Measurements from ENCODE around the gene RPS15A. TPM values are rescaled to one million over a fixed set of nuclear protein-coding genes. Genes with fewer than 3 reads are reported as not detected.

RPS15A gene
- total RNA-seq, 2 donors from 2014 or later = 1,367 to 1,664 TPM

DNA sequence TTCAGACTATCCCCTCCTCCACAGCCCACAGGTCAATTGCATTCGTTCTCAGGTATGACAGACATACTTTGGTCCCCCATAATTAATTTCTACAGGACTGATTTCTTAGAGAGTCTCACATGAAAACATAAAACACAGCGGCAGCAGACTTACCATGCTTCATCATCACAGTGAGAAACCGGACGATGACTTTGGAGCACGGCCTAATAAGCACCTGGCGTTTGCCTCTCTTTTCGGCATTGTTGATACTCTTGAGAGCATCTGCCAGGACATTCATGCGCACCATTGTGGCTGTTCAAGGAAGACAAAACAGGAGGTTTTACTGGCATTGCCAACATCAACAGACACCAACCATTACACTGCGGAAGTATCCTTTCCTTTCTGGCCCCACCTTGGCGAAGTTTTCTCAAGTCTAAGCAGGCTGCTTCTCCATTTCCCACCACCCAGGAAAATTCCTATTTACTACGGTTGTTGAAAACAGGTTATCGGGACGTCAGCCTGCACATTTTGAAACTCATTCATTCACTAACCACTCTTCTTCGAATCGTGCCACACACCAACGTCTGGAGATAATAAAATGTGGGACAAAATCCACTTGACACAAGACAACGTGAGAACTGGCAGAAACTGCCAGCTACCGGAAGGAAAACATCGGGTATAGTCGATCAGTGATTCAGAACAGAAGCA, 1.2 kb downstream of the RPS15A start:
- peaks cover 40% of the 10 kb centered on the region for H3K4me1 Mint-ChIP-seq

DNA sequence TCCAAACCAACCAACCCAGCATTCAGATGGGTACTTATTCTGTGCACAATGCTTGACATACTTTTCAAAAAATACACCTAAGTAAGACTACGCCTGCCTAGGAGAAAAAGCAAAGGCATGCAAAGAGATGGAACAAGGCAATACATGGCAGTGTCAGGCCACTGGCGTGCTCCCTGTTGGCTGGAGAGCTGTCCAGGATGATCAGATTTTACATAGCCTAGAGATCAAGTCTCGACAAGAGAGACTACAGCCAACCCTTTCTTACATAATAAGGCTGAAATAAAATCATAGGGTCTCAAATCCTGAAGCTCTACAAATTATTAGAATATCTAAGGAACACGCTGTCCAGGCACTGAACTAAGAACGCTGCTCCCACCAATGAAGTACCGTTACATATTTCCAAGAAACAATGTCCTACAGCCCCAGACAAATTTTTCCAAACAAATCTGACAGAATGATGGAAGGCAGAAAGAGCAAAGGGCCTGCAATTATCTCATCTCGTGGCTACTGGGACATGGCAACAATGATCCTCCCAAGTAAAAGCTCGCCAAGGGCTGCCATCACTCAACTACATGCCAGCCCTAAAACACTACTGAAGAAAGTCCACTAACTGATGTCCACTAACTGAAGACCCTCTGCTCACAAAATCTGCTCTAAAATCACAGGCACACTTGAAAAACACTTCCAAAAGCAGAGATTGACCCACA, 5.1 kb downstream of the RPS15A start:
- H3K4me3 ChIP-seq (ENCODE audit: low read length) = peak overlapping the region; percentile 95

More for the DNA sequence above, 1.2 kb downstream of the RPS15A start:
- Histone ChIP-seq H3K9ac (ENCODE audit: extremely low read depth, low read length, poor library complexity, severe bottlenecking) (peak overlapping the region; percentile 98), H3K27me3 (ENCODE audit: control insufficient read depth, insufficient read depth, low read length, poor library complexity, severe bottlenecking) (no peaks in the 10 kb centered on the region), H3K9me3 (ENCODE audit: control insufficient read depth, low read length) (no peaks in the 10 kb centered on the region), H3K36me3 (ENCODE audit: control insufficient read depth, insufficient read depth, low read length) (peaks cover 83% of the 10 kb centered on the region), H3K27ac (ENCODE audit: low read depth, low read length) (no peak overlapping the region), H3K4me1 (ENCODE audit: control insufficient read depth, insufficient read depth, low read length) (peaks cover 5% of the 10 kb centered on the region), H3K4me3 (ENCODE audit: low read length) (peak overlapping the region; percentile 95)
- H3K9me3 Mint-ChIP-seq = peaks cover 3% of the 10 kb centered on the region
- H3K27ac Mint-ChIP-seq = peak overlapping the region; percentile 96
- TF ChIP-seq, protein P1, sequence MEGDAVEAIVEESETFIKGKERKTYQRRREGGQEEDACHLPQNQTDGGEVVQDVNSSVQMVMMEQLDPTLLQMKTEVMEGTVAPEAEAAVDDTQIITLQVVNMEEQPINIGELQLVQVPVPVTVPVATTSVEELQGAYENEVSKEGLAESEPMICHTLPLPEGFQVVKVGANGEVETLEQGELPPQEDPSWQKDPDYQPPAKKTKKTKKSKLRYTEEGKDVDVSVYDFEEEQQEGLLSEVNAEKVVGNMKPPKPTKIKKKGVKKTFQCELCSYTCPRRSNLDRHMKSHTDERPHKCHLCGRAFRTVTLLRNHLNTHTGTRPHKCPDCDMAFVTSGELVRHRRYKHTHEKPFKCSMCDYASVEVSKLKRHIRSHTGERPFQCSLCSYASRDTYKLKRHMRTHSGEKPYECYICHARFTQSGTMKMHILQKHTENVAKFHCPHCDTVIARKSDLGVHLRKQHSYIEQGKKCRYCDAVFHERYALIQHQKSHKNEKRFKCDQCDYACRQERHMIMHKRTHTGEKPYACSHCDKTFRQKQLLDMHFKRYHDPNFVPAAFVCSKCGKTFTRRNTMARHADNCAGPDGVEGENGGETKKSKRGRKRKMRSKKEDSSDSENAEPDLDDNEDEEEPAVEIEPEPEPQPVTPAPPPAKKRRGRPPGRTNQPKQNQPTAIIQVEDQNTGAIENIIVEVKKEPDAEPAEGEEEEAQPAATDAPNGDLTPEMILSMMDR (conservative IDR thresholded peaks at IDR 0.05) = no peak
- H3K27me3 Mint-ChIP-seq (ENCODE audit: insufficient read depth) = no peaks in the 10 kb centered on the region
- peaks cover 90% of the 10 kb centered on the region for H3K36me3 Mint-ChIP-seq (ENCODE audit: low read depth)
- DNase-seq = no peak
- peak overlapping the region; percentile 94 for H3K4me3 Mint-ChIP-seq
- WGBS, 2 experiments (ENCODE audit: insufficient coverage in 1 of 2, insufficient read length in 1 of 2) = 17 to 26% methylated on average over 14 to 20 of the region's 20 CpGs

More for the DNA sequence above, 5.1 kb downstream of the RPS15A start:
- peak overlapping the region; percentile 63 for H3K27ac Mint-ChIP-seq
- Histone ChIP-seq H3K27ac (ENCODE audit: low read depth, low read length) (no peak overlapping the region), H3K4me1 (ENCODE audit: control insufficient read depth, insufficient read depth, low read length) (peaks cover 5% of the 10 kb centered on the region), H3K36me3 (ENCODE audit: control insufficient read depth, insufficient read depth, low read length) (peaks cover 68% of the 10 kb centered on the region), H3K9me3 (ENCODE audit: control insufficient read depth, low read length) (no peaks in the 10 kb centered on the region), H3K9ac (ENCODE audit: extremely low read depth, low read length, poor library complexity, severe bottlenecking) (no peak overlapping the region), H3K27me3 (ENCODE audit: control insufficient read depth, insufficient read depth, low read length, poor library complexity, severe bottlenecking) (no peaks in the 10 kb centered on the region)
- peaks cover 69% of the 10 kb centered on the region for H3K36me3 Mint-ChIP-seq (ENCODE audit: low read depth)
- H3K4me1 Mint-ChIP-seq = peaks cover 40% of the 10 kb centered on the region
- no peaks in the 10 kb centered on the region for H3K9me3 Mint-ChIP-seq
- peak overlapping the region; percentile 94 for H3K4me3 Mint-ChIP-seq
- WGBS, 2 experiments (ENCODE audit: insufficient coverage in 1 of 2, insufficient read length in 1 of 2) = 92 to 100% methylated on average over 2 to 8 of the region's 8 CpGs
- H3K27me3 Mint-ChIP-seq (ENCODE audit: insufficient read depth) = no peaks in the 10 kb centered on the region
- no peak for DNase-seq
- TF ChIP-seq, protein P1 (conservative IDR thresholded peaks at IDR 0.05) = no peak
